ENCODE data around the gene CYTH1.

Gene CYTH1

DNA sequence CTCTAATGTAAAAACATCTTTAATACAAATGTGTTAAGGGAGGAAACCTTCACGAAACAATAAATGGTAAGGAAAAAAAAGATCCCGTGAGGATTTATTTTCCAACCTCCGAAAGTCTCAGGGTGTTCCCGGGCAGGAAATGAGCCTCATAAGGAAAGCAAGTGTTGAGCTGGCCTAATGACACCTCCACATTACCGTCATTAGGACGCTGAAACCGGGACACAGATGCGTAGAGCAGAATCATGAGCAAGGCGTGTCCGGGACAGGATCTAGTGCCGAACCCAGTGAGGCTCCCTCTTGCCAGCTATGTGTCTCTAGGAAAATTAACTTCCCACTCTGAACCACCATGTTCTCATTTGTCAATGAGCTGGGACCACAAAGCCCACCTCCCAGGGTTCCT, 22.7 kb upstream of the CYTH1 start:
- DNase-seq (ENCODE audit: low spot score) = no peak

DNA sequence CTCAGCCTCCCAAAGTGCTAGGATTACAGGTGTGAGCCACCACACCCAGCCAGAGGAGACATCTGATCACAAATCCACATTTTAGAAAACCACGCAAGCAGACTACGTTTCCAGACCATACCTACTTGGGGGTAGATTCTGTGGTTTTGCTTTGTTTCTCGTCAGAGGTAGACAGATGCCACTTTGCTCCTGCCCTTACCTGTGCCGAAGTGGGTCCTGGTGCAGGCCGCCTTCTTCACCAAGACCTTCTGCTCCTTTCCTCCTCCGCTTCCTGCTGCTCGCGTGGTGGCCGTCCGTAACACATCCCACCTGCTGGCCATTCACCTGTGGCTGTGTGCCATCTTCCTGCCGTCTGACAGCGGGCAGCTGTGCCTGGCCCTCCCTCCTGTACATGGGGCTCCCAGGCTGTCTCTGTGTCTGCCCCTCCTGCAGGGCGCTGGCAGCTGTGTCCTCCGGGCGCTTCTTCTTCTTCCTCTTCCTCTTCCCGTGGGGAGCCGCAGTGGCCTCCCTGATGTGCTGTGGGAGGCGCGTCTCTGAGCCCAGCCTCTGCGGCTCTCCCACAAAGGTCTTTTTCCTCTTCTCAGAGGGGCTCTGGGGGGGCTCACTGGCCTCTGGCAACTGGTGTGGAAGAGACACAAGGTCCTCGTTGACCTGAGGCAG, 21.2 kb upstream of the CYTH1 start:
- DNase-seq (ENCODE audit: low spot score) = no peak

DNA sequence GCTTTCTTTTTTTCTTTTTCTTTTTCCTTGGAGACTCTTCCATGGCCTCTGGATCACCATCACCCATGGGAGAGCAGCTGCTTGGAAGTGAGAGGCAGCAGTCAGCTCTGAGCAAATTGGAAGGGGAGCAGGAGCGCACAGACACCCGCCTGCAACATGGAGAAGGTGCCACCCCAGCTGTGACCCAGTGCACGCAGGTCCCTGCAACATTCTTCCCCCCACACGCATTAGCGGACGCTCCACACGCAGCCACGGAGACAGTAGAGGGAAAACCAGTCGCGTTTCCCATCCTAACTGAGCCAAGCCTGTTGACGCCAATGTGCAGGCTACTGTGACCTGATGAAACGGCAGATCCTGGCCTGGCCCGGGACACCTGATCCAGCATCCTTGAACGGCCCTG, 20.4 kb upstream of the CYTH1 start:
- DNase-seq (ENCODE audit: low spot score) = no peak

DNA sequence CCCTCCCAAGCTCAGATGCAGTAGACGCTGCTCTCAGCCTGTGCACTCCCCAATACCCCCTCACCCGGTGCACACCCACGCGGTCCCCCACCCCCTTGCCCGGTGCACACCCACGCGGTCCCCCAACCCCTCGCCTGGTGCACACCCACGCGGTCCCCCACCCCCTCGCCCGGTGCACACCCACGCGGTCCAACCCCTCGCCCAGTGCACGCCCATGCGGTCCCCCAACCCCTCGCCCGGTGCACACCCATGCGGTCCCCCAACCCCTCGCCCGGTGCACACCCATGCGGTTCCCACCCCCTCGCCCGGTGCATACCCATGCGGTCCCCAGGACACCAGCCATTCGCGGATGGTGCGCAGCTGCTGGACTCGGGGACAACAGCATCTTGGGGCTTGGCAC, 19.9 kb upstream of the CYTH1 start:
- no peak for DNase-seq (ENCODE audit: low spot score)

DNA sequence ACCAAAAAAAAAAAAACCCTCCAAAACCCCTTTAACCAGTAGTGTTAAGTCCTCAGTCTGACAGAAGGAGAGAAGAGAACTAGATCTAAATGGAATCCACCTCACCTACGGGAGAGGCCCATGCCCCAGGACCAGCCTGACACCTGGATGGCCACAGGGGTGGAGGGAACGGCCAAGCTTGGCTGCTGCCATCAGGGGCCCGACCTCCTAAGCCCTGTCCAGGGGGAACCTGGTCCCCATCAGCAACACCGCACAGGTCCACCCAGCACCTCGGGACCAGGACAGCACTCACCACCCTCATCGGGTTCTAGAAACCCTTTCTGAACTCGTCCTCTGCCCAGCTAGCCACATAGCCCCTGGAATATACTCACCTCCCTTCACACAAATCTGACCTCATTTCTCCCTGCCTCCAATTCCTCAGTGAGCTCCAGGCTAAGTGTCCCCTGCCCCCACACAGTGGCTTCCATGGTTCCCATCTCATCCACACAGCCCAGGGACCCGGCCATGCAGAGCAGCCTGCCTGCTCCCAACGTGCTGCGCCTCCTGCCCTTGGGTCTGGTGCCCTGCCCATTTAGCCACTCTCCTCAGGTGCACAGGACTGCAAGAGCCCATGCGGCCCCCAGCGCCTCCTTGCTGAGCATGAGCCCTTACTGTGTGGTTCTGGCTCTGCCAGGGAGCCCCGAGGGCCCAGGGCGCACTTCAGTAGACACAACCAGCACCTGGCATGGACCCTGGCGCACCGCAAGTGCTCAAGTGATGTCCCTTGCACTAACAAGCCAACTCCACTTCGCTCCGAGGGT, 18.3 kb upstream of the CYTH1 start:
- no peak for DNase-seq (ENCODE audit: low spot score)

DNA sequence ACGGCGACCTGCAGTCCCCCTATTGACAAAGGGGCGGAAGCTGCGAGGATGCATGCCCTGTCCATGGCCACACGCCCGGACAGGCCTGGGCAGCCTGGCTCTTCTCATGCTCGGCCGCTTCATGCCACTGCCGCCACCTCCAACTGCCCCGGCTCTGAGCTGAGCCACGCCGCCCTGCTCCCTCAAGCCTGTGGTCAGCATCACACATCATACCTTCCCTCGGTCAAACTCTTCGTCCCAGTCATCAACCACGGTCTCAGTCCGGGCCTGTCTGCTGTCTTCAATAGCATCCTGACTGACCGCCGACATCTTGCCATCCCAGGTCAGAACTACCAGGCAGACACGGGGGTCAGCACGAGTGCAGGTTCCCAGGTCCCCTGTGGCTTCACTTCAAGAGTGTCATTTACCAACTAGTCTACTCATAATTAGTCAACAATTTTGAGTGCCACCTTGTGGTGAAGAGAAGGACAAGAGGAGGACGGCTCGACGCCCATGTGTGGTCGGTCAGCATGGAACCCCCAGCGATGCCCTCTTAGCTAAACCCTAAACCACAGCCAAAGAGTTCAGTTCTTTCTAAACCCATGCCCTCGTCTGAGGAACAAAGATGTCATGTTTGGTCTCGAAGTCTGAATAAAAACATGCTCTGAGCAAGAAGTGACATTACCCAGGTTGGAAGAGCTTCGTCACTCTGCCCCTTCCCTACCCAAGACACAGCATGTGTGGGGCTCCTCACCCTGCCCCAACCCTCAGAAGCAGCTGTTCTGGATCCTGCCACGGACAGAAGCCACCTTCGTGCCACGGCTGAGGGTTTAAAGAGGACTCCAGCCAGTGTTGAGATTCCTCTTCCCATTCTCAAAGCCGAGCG, 16.9 kb upstream of the CYTH1 start:
- DNase-seq (ENCODE audit: low spot score) = no peak

DNA sequence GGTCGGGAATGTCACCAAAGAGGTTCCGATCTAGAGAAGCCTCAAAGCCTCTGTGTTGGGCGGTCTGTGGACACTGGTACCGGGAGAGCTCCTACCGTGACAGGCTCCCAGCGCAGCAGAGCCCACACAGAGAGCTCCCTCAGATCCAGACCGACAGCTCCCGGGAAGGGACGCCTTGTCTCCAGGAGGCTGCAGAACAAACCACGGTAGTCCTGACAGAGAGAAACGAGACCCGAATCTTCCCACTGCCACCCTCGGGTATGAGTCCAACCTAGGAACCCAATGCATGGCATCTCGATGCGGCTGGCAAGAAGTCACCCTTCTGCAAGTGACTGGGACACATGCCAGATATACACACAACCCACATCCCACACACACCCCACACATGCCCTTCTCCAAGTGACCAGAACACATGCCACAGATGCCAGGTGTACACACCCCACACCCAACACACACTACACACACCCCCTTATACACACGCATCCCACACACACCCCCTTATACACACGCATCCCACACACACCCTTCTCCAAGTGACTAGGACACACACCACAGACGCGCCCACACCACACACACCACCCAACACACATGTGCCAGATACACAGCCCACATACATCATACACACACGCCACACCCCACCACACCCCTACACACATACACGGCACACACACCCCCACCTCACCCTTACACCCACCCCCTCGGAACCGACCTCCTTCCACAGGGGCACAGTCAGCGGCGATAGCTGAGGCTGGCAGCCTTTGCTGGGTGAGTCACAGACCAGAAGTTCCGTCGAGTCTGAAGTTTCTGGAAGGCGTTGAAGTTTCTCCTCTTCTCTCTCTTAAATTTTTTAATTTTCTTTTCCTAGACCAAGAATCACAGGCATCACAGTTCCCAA, 15.9 kb upstream of the CYTH1 start:
- DNase-seq (ENCODE audit: low spot score) = no peak

DNA sequence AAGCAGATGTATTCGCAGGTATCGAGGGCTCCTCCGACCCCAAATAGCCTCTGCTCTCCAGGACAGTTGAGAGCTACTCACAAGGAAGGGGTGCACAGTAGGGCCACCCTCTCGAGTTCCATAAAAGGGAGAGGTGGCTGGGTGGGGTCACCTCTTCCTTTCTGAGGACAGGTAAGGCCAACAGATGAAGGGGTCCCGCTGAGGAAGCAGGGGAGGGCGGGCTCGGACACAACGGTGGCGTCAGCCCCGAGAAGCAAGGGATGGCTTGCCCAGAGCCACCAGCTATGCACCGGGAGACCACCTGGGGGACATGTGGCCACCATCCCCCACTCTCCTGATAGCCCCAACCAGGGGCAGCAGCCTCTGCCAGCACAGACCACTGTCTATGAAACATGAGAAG, 15.1 kb upstream of the CYTH1 start:
- no peak for DNase-seq (ENCODE audit: low spot score)

DNA sequence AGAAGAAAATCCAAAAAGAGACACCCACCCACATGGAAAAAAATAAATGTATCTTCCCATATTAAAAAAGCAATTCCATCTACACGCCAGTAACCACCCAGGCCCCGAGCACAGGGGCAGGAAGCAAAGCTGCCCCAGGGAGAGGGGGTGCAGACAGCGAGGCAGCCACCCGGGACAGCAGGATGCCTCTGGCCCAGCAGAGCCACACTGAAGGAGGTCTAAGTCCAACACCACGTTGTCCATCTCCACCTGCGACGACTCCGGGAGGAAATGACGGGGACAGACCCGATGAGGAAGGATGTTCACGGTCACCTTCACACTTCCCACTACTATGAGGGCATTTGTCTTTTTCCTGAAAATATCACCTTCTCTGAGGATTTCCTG, 14.4 kb upstream of the CYTH1 start:
- no peak for DNase-seq (ENCODE audit: low spot score)

DNA sequence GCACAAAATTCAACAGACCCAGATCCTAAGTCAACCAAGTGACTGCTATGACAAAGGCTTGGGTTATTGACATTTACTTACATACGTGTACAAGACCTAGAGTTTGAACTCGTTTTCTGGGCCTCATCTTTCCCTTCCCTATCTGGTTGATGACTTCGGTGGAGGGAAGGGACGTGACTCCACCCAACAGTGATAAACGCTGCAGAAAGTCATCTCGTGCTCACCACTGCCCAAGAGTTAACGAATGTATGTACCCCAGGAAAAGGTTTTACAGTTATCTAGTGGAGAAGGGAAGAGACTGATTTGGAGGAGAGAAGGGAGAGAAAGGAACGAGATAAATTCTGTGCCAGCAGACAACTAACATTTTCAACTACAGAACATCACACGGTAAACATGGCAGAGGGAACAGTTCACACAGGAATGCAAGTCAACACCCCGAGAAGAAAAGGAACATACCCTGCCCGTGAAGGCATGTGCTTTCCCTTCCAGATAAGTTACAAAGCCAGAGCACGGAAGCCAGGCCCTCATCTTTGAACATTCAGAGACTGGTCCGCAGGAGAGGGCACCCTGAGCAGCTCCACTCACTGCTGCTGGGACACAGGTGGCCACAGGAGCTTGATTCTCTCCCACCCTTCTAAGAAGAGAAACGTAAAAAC, 13.9 kb upstream of the CYTH1 start:
- DNase-seq (ENCODE audit: low spot score) = no peak

DNA sequence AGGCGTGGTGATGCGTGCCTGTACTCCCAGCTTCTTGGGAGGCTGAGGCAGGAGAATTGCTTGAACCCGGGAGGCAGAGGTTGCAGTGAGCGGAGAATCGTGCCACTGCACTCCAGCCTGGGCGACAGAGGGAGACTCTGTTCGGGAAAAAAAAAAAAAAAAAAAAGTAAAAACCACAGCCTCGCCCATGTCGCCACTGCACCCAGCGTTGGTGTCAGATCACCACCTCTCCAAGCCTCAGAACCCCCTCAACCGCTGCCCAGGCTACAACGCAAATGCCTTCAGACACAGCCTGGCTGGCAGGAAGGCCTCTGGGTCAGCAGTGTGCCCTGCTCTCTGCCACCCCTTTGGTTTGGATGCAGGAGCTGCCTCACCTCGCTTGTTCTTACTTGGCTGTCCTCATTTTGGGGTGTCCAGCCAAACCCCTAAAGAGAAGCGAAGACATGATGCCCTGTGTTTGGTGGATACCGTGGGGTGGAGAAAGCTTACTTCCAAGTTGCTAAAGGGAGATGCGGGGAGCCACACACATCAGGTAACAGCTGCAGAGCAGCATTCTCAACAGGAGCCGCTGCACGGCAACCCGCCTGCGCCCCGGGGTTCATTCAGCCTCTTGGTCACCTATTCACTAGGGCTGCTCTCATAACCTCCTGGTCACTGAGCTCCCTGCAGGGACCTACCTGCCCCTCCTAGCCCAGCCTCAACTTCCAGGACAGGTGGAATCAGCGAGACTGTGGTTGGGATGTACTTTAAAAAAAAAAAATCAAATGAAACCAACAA, 13.0 kb upstream of the CYTH1 start:
- DNase-seq (ENCODE audit: low spot score) = no peak

DNA sequence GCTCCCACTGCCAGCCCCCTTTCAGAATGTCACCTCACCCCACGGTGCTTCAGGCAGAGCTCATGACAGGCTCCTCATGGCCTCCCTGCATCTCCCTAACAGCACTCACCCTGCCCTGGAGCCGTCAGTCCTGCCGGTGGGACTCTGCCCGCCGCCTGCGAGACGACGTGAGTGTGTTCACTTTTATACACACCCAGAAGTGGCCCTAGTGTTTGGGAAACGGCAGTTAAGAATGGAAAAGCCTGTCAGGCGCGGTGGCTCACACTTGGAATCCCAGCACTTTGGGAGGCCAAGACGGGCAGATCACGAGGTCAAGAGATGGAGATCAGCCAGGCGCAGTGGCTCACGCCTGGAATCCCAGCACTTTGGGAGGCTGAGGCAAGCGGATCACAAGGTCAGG, 12.3 kb upstream of the CYTH1 start:
- DNase-seq (ENCODE audit: low spot score) = no peak

DNA sequence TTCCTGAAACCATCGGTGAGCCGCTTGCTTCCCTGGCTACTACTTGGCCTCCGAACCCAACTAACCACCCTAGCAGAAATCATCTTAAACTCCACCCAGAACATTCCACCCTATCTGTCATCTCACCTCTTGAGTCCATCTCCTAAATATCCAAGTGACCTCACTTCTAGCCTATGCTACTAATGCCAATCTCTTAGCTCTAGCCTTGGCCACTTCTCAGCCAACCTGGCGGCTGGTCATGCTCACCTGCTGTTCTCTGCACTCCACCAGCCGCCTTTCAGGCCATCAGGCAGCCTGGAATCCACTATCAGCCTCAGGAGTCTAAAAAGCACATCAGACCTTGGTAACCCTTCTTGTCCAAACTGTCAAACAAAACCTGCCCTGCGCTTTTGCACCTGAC, 11.9 kb upstream of the CYTH1 start:
- DNase-seq (ENCODE audit: low spot score) = no peak

DNA sequence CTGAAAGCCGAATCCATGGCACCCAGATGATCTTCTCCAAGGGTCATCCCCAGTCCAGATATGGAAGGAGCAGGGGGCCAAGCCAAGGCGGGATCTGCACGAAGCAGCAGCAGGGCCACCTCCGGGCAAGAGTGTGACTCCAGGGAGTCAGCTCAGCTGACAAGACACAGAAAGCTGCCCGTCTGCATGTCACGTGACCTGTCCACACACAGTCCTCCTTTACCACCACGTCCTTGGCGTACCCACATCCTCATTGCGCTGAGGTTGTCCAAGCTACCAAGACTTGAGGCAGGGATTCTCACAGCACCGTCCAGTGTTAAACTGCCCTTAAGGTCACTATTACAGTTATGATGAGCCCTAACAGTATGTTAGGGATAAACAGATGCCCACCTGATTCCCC, 11.3 kb upstream of the CYTH1 start:
- DNase-seq (ENCODE audit: low spot score) = no peak

DNA sequence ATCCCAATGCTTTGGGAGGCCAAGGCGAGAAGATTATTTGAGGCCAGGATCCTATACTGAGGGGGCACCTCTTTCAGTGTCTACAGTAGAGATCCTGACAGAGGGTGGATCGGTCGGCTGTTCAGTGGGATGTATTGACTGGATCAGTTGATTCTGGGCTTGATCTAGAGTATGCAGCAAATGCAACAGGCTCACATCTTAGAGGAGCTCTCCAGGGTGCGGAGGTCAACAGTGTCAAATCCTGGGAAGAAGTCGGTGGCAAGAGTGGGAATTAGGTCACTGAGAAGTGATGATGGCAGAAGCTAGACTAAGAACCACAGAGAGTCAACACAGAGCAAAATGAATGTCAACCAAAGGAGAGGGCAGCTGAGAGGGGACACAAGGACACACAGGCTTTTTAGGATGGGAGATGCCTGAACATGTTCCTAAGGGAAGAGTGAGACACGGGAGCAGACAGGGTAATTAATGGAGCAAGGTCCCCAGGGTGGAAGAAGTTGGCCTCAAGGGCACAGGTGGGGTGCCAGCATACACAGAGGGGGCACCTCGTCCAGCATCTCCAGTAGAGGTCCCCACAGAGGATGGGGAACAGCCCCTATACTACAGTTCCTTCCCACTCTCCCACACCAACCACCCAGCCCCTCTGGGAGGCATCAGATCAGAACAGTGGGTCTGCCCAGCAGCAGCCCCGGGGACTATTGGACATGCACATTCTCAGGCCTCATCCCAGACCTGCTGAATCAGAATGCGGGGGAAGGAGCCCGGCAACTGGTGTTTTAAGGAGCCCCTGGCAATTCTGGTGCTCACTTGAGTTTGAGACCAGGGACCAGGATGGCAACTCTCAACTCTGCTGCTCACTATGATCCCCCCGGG, 10.0 kb upstream of the CYTH1 start:
- DNase-seq (ENCODE audit: low spot score) = no peak

DNA sequence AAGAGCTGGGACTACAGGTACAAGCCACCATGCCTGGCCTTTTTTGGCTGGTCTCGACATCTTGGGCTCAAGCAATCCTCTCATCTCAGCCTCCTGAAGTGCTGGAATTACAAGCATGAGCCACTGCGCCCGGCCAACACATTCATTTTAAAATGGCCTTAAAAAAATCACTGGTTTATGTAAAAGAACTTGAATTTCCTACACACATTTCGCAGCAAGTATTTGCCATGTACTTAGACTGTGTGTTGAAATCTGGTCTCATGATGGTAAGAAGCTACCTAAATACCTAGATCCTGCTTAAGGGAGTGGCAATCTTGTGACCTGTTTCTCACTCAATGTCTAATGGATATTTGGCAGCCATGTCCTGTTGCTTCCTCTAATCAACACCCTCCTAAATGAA, 8.5 kb upstream of the CYTH1 start:
- no peak for DNase-seq (ENCODE audit: low spot score)

DNA sequence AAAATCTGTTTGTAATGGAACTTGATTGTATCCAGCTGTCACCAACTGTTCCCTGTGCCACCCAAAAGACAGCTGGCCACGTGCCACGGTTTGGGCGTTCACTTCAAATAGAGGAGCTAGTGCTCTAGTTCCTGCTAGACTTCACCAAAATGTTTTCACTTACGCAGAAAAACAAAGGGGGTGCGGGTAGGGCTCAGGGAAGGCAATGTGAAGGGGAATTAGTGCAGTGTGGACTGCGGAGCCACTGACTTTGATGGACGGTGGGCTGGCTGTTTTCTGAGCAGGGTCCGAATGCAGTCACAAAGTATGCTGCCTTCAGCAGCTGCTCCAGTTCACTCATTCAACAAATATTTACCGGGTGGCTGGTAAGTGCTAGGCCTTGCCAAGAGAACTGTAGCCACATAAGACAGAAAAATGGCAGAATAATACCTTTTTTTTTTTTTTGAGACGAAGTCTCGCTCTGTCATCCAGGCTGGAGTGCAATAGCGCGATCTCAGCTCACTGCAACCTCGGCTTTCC, 7.6 kb upstream of the CYTH1 start:
- no peak for DNase-seq (ENCODE audit: low spot score)

DNA sequence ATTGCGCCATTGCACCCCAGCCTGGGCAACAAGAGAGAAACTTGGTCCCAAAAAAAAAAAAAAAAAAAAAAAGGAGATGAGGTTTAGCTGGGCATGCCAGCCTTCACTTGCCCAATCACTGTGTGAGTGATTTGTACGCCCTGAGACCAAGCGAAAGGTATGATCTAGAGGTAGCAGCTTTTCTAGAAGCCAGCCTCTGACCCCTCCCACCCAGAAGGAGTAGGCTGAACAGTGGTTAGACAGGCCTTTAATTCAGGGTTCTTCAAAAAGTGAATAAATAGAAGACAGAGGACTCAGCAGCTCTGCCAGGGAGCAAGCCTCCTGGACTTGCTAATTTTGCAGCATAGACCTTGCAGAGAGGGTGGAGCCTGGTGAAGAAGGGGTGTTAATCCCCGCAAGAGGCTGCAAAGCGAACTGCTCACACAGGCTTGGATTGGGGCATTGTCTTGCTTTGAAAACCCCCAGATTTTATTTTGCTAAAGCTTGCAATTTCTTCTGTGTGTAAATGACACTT, 7.1 kb upstream of the CYTH1 start:
- no peak for DNase-seq (ENCODE audit: low spot score)

DNA sequence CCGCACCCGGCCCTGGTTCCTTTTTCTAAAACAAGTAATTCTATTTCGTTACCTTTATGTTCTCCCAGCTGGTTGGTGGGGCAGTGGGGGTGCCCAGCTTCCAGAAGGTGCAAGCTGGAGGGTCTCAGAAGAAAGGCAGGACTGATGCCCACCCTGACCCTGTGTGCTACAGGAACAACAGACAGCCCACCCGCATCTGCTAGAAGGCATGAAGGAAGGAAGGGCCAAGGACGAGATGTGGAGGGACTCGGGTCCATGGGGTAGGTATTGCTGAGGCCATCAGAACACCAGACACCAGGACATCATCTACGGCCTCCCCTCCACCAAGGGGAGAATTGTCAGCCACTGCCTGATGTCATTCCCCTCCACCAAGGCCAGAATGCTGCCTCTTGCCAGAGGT, 6.4 kb upstream of the CYTH1 start:
- DNase-seq (ENCODE audit: low spot score) = no peak

Data from left forelimb (tissue), 1 donor.